Measurements from ENCODE around the gene CPO.

CPO gene

GRCh38 chr2:206978746-206979145 is 39.4 kb downstream of the CPO start:
- no peak for FAIRE-seq

- no peak for FAIRE-seq
Measured at GRCh38 chr2:206979365-206979764, 40.0 kb downstream of the CPO start.

- no peak for FAIRE-seq
Measured at GRCh38 chr2:206979922-206980321, 40.6 kb downstream of the CPO start.

GRCh38 chr2:206980413-206980812 is 41.1 kb downstream of the CPO start:
- FAIRE-seq, result no peak

- FAIRE-seq, result no peak
Measured at GRCh38 chr2:206981086-206981674, 41.9 kb downstream of the CPO start.

- no peak for FAIRE-seq
Measured at GRCh38 chr2:206981739-206982340, 42.5 kb downstream of the CPO start.

GRCh38 chr2:206982360-206982955 is 43.1 kb downstream of the CPO start:
- FAIRE-seq, result no peak

- no peak for FAIRE-seq
Measured at GRCh38 chr2:206983161-206983859, 44.0 kb downstream of the CPO start.

- no peak for FAIRE-seq
Measured at GRCh38 chr2:206984206-206984605, 44.9 kb downstream of the CPO start.

GRCh38 chr2:206986943-206987342 is 47.6 kb downstream of the CPO start:
- no peak for FAIRE-seq

GRCh38 chr2:206987810-206988209 is 48.5 kb downstream of the CPO start:
- no peak for FAIRE-seq

GRCh38 chr2:206988884-206989283 is 49.6 kb downstream of the CPO start:
- no peak for FAIRE-seq

- no peak for FAIRE-seq
Measured at GRCh38 chr2:206989311-206989710, 50.0 kb downstream of the CPO start.

- no peak for FAIRE-seq
Measured at GRCh38 chr2:206990360-206990759, 51.0 kb downstream of the CPO start.

- no peak for FAIRE-seq
Measured at GRCh38 chr2:206991070-206991469, 51.8 kb downstream of the CPO start.

GRCh38 chr2:206993396-206993911 is 54.1 kb downstream of the CPO start:
- no peak for FAIRE-seq

- FAIRE-seq, result no peak
Measured at GRCh38 chr2:206993964-206994363, 54.6 kb downstream of the CPO start.

- FAIRE-seq, result no peak
Measured at GRCh38 chr2:206996556-206997065, 57.3 kb downstream of the CPO start.

- no peak for FAIRE-seq
Measured at GRCh38 chr2:207008105-207008990, 69.0 kb downstream of the CPO start.

- FAIRE-seq, result no peak
Measured at GRCh38 chr2:207012461-207012860, 73.1 kb downstream of the CPO start.

- FAIRE-seq, result no peak
Measured at GRCh38 chr2:207014424-207014823, 75.1 kb downstream of the CPO start.

GRCh38 chr2:207015901-207016300 is 76.6 kb downstream of the CPO start:
- no peak for FAIRE-seq

Measured in TTC549 (cell line).